K562 (cell line): ENCODE measurements around the gene DIPK1B.

Source experiments
- TF ChIP-seq, protein P1 (sequence below), 2 experiments: fragments of 450-650 bp; IDR thresholded peaks; 2 replicates each; pipeline ENCODE4 v1.6.1; 2018; ENCODE audit warnings: mild to moderate bottlenecking in 2 of 2, low read depth in 1 of 2; ENCODE audit not compliant: partially characterized antibody in 2 of 2
- TF ChIP-seq, protein P2 (sequence below): sonication (generic); formaldehyde crosslinking; IDR thresholded peaks from 2 replicates; pipeline ENCODE4 v1.5.0; 2020; ENCODE audit warnings: missing genetic modification reagents

DNA sequence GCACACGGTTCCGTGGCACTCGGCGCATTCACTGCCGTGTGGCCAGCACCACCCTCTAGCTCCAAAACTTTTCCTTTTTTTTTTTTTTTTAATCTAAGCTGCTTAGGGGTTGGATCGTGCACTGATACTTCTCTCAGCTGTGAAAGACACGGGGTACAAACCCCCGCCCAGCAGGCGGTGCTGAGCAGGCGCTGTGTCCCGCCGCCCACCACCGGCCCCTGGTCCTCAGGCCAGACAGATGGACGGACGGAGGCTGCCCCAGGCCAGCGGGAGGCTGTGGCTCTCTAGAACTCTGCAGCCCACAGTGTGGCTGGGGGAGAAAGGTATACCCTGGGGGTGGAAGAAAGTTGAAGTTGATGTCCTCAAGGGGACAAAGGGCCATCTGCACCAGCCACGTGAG is 31.3 kb upstream of the DIPK1B start:
- TF ChIP-seq, protein P1, sequence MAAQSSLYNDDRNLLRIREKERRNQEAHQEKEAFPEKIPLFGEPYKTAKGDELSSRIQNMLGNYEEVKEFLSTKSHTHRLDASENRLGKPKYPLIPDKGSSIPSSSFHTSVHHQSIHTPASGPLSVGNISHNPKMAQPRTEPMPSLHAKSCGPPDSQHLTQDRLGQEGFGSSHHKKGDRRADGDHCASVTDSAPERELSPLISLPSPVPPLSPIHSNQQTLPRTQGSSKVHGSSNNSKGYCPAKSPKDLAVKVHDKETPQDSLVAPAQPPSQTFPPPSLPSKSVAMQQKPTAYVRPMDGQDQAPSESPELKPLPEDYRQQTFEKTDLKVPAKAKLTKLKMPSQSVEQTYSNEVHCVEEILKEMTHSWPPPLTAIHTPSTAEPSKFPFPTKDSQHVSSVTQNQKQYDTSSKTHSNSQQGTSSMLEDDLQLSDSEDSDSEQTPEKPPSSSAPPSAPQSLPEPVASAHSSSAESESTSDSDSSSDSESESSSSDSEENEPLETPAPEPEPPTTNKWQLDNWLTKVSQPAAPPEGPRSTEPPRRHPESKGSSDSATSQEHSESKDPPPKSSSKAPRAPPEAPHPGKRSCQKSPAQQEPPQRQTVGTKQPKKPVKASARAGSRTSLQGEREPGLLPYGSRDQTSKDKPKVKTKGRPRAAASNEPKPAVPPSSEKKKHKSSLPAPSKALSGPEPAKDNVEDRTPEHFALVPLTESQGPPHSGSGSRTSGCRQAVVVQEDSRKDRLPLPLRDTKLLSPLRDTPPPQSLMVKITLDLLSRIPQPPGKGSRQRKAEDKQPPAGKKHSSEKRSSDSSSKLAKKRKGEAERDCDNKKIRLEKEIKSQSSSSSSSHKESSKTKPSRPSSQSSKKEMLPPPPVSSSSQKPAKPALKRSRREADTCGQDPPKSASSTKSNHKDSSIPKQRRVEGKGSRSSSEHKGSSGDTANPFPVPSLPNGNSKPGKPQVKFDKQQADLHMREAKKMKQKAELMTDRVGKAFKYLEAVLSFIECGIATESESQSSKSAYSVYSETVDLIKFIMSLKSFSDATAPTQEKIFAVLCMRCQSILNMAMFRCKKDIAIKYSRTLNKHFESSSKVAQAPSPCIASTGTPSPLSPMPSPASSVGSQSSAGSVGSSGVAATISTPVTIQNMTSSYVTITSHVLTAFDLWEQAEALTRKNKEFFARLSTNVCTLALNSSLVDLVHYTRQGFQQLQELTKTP (IDR thresholded peaks at IDR 0.05; ENCODE audit: low read depth in 1 of 2, partially characterized antibody in 2 of 2) = no peak
- TF ChIP-seq, protein P2, sequence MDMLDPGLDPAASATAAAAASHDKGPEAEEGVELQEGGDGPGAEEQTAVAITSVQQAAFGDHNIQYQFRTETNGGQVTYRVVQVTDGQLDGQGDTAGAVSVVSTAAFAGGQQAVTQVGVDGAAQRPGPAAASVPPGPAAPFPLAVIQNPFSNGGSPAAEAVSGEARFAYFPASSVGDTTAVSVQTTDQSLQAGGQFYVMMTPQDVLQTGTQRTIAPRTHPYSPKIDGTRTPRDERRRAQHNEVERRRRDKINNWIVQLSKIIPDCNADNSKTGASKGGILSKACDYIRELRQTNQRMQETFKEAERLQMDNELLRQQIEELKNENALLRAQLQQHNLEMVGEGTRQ = no peak
